ENCODE measurements around the gene PANK4. TPM values are rescaled to one million over a fixed set of nuclear protein-coding genes. Genes with fewer than 3 reads are reported as not detected.

PANK4 gene
- total RNA-seq, 1 donor from 2014 or later = 39.9 TPM

GRCh38 chr1:2528966-2529783, 2.8 kb upstream of the PANK4 start:
- DNase-seq (ENCODE audit: low spot score) = no peak

GRCh38 chr1:2528611-2528965, 2.2 kb upstream of the PANK4 start:
- no peak for DNase-seq (ENCODE audit: low spot score)

DNA sequence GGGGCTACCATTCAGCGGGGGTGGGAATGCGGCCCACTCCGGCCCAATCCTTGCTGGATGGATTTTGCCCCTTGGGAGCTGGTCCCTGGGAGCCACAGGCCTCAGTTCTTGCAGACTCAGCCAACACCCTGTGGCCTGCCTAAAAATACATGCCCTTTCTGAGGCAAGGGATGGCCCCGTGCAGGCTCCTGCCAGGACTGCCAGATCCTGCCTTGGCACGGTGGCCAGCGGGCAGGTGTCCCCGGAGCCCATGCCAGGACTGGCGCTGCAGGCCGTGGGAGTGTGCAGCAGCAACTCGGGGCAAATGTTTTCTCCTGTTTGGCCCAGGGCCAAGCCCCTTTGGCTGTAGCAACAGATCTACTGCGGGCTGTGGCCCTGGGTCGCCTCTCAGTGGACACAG, 1.6 kb upstream of the PANK4 start:
- DNase-seq (ENCODE audit: low spot score) = no peak

DNA sequence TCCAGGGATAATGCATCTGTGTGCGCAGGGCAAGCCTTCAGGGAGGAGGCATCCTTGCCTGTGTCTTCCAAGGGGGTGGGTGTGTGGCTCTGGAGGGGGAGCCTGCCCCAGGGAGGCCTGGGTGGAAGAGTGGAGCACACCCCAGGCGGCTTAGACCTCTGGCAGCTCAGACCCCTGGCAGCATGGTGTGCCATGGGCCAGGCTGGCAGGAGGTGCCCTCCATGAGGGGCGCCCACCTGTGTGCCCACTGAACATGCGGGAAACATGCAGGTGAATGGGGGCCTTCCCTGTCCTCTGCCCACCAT, 1.1 kb upstream of the PANK4 start:
- DNase-seq (ENCODE audit: low spot score) = no peak

DNA sequence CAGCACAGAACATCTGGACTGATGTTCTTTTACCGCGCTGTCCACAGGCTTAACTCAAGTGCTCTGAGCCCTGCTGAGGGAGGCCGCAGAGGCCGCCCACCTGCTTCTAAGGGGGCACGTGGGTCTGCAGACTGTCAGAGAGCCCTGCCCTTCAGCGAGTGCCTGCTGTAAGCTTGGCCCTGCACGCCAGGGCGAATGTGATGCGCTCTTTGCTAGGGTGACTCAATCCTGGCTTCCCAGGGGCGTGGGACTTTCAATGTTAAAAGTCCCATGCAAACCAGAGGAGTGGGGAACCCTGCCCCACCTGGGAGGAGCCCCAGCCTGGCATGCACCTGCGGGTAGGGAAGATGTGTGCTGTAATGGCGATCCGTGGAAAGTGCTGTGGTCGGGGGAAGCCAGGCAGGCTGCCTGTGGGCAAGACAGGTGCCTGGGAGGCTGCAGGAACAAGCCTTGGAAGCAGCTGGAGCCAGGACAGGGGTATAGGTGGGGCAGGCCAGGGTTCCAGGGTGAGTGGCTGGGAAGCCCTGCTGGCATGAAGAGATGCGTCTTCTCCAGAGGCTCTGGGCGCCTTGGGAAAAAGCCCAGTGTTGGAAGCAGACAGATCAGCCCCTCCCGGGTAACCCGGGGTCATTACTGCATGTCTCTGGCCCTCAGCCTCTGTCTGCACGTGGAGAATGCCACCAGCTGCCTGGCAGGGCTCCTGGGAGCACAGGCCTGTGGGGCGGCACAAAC, 594 bp upstream of the PANK4 start:
- DNase-seq (ENCODE audit: low spot score) = no peak

DNA sequence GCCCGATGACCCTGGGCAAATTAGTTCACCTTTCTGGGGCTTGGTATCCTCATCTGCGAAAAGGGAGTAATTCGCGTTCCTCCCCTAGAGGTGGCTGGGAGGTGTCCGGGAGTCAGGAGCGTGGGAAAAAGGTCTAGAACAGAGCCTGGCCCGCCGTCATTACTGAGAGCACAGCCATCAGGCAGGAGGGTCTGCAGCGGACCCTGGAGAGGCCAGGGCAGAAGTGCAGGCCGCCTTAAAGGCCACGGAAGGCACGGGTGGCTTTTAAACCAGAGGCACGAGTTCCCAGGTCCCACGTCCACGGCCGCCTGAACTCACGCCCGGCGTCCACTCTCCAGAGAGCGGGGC, 850 bp downstream of the PANK4 start:
- DNase-seq (ENCODE audit: low spot score) = no peak

DNA sequence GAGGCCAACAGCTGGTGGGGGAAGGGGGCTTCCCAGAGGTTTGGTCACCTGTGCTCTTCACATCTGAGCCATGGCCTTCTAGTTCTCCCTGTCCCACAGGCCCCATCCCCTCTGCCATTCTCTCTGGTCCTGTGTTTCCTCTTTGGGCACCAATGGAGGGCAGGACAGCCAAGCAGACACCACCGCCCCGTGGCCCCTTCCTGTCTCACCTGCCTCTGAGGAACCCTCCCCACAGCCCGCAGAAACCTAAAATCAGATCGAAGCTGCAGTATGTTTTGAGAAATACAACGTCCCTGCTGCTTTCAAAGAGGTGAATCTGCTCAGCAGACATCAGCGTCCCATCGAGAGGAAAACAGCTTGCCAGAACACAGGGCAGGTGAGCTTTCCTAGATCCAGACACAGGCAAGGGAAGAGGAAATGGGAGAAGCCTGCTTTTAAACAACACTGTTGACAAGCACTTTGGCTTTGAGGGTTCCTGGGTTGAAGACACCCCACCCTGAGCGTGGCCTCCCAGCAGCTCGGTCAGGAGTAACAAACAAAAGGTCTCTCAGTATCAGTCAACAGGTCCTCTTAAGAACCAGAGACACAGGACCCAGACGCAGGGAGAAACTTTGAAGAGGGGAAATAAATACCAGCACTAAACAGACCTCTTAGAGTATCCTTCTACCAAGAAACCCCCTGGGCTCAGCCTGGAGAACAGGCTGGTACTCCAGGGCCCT, 2.3 kb downstream of the PANK4 start:
- no peak for DNase-seq (ENCODE audit: low spot score)

DNA sequence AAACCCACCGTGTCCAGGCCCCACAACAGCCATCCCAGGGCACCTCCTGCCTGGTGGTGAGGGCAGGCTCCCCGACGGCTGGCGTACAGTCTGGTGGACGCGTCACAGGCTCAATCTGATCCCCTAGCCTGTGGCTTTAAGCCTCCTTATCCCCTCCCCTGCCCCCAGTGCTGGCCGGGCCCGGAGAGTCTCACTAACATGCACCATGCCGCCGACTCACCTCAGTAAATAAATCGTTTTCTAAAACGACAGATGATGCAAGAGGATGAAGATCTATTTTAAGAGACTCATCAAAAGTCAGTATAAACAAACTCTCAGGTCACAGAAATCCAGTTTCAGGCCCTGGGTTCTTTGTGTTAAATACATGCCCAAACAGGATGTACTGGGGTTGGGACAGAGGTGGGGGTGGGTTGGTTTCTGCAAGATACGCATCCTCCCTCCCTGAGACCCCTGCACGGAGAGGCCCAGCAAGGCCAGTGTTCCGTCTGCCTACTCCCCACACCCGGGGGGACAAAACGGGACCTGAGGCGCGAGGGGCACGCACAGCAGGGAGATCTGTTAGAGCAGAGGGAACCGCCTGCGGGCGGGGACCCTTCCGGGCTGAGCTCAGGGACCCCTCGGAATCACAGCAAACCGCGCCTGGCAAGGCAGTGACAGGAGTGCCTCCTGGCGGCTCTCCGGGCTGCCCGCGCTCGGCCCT, 3.1 kb downstream of the PANK4 start:
- DNase-seq (ENCODE audit: low spot score) = no peak

GRCh38 chr1:2522230-2522629, 4.2 kb downstream of the PANK4 start:
- DNase-seq (ENCODE audit: low spot score) = no peak

GRCh38 chr1:2520806-2521205, 5.6 kb downstream of the PANK4 start:
- no peak for DNase-seq (ENCODE audit: low spot score)

DNA sequence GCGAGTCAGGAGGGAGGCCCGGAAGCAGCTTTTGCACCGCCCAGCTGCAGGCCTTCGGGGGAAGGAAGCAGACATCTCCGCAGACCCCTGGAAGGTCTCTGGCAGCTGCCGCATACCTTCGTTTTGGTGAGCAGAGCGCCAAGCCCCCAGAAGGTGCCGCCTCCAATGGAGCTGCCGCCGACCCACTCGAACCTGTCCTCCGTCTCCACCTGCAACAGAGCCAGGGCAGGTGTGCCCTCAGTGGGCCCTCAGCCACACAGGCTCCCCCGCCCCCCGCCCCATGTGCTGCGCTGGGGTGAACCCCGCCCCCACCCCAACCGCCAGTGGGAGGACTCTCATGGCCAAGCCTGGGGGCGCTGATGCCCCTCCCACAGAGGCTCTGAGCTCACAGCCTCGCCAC, 6.2 kb downstream of the PANK4 start:
- DNase-seq (ENCODE audit: low spot score) = no peak

- no peak for DNase-seq (ENCODE audit: low spot score)
These were observed 6.7 kb downstream of the PANK4 start for GRCh38 chr1:2519729-2520128.

- no peak for DNase-seq (ENCODE audit: low spot score)
These were observed 7.2 kb downstream of the PANK4 start for GRCh38 chr1:2519029-2519685.

- DNase-seq (ENCODE audit: low spot score) = no peak
These were observed 7.9 kb downstream of the PANK4 start for GRCh38 chr1:2518528-2518927.

DNA sequence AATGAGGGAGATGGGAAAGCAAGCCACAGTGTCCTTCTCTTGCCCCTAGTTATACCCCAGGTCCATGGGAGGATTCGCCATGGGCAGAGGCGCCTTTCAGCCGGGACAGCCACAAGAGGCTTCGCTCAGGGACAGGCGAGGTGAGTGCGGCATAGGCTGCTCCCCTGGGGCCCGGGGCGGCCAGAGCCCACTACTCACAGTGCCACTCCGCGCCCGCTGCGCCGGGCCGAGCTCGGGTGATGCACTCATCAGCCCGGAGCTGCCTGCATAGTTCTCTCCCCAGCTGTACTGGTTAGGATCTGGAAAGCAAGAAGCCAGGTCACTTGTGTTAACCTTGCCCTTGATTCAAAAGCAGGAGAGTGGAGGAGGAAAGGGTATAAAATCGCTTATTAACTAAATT, 8.4 kb downstream of the PANK4 start:
- DNase-seq (ENCODE audit: low spot score) = no peak

DNA sequence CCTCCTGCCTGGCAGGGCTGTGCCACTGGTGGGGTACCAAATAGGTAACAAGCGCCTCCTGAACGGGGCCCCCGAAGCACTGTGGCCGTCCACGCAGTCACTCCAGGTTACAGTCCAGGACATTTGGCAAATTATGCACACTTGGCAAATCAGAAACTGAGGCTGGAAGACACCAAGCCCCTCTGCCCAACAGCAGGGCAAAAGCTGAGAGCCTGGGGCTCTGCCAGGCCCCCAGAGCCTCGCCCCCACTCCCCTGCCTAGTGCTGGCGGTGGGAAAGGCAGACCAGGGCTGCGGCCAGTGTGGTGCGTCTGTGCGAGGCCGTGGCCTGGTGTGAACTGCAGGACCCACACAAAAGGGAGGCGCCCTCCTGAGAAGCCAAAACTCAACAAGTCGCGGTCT, 9.4 kb downstream of the PANK4 start:
- DNase-seq (ENCODE audit: low spot score) = no peak

- no peak for DNase-seq (ENCODE audit: low spot score)
These were observed 10.3 kb downstream of the PANK4 start for GRCh38 chr1:2516124-2516523.

DNA sequence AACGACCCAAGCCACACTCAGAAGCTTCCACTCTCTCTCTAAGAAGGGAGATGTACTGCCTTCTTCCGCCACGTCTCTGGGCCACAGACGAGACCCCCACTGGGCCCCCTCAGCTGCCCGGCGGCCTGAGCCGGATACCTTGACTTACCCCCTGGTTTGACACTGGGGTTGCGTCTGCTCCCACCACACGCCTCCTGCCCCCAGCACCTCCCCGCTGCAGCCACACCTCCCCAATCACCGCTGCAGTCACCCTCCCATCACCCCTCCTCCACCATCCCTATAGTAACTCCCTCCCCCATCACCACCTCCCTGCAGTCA, 10.7 kb downstream of the PANK4 start:
- no peak for DNase-seq (ENCODE audit: low spot score)

DNA sequence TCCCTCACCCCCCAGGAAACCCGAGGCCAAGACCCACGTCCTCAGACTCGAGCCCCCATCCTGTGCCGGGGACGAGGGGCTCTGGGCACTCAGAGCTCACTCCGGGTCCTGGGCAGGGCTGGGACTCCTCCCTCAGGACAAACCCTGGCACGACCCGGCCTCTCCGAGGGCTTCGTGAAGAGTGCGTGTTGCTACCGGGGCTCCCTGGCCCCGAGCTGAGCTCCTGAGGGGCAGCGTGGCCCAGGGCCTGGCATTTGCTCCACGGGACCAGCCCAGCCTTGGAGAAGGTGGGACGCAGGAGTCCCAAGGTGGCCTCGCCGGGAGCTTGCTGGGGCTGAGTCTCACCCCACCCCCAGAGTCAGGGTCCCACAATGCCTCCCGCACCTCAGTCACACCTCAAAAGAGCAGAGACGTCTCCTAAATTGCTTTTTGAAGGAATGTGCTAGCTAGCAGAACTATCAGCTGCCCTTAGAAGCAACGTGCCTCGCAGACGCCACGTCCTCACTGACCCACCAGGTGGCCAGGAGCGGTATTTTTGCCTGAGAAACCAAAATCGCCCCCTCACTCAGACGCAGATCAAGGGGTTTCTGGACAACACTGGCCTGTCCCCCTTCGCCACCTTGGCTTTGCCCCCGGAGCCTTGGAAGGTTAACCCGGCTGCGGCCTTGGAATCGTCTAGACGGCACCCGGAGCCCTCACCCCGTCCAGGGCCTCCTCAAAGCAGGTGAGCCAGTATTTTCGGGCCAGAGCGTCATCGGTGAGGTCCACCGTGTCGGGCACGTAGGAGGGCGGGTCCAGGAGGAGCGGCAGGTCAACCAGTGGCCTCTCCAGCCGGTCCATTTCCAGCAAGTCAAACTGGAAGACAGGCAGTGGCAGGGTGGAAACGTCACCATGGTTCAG, 11.3 kb downstream of the PANK4 start:
- DNase-seq (ENCODE audit: low spot score) = no peak

GRCh38 chr1:2513939-2514652, 12.3 kb downstream of the PANK4 start:
- DNase-seq (ENCODE audit: low spot score) = no peak

Measured in mucosa of gallbladder (tissue), 1 donor.